Fibroblast of skin of left quadriceps (primary cell): ENCODE results near the gene LASP1.
A peak's percentile ranks its signal among the peaks of the same experiment; 100 is the strongest.
"Not testable (repeated sequence)": the region's sequence is repeated elsewhere in the genome, so short reads cannot be mapped to it uniquely, and the experiment has no call there.

ENCODE experiments used
- DNase-seq, 2 experiments: peaks; one replicate each; pipeline ENCODE4 v3.0.0-alpha.2; 2013; ENCODE audit warnings: low read depth in 2 of 2

The LASP1 gene

DNA sequence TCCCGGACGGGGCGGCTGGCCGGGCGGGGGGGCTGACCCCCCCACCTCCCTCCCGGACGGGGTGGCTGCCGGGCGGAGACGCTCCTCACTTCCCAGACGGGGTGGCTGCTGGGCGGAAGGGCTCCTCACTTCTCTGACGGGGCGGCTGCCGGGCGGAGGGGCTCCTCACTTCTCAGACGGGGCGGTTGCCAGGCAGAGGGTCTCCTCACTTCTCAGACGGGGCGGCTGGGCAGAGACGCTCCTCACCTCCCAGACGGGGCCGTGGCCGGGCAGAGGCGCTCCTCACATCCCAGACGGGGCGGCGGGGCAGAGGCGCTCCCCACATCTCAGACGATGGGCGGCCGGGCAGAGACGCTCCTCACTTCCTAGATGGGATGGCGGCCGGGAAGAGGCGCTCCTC is 60.9 kb downstream of the LASP1 start:
- not testable (repeated sequence) for DNase-seq

DNA sequence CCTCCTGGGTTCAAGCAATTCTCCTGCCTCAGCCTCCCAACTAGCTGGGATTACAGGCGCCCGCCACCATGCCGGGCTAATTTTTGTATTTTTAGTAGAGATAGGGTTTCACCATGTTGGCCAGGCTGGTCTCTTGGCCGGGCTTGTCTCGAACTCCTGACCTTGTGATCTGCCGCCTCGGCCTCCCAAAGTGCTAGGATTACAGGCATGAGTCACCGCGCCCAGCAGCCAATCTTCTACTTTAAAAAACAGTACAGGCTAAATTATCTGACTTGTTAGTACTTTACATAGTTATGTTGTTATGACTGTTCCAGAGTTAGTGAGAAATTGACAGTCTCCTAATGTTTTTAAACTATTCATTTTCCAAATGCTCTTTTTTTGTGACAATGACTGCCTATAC is 64.1 kb downstream of the LASP1 start:
- not testable (repeated sequence) for DNase-seq

DNA sequence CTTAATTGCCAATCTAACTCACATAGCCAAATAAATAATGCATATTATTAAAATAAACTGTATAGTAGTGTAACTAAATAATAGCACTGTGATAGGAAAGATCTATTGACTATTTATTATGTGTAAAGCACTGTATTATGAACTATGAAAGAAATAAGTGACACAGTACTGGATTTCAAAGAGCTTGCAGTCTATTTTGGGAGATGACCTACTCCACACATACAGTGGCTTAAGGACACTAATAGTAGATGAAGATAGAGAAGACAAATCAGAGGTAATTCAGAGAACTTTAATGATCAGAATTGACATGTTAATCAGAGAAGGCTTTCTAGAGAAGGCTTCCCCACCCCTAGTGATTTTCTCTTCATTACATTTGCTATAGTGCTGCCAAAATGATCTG is 70.1 kb downstream of the LASP1 start:
- no peak for DNase-seq

DNA sequence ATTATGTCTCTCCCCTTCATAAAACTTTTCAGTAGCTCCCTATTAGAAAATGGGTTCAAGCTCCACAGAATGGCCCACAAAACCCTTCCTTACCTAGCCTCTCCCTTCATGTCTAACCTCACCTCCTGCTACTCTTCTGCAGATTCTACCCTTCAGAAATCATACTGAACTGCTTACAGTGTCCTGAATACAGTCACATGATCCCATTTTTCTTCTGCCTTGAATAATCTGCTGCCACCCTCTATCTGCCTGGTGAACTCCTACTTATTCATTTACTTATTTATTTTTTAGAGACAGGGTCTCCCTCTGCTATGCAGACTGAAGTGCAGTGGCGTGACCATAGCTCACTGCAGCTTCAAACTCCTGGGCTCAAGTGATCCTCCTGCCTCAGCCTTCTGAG is 70.5 kb downstream of the LASP1 start:
- no peak for DNase-seq

DNA sequence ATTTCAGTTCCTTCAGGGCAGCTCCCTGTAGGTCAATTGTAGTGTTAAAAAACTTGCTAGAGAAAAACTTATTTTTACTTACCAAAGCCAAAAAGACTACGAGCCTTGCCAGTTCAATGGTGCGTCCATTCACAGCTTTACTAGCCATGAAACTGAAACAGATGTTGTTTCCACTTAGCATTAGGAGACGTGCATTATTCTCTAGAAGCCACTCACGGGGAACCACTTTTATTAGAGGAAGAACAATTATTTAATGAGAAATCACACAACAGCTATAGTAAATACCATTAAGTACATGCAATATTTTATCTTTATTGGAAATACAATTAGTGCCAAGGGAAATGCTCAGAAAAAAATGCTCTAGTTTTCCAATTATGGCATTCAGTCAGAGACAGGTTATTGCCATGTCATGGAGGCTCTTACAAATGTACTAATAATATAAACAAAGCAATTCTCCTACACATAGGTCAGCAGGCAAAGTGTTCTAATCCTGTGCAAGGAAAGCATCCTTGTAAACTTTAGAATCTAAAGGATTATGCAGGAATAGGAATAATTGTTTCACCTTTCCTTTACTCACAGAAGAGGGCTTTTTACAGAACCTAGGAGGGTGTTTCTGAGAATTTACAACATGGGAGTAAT is 73.0 kb downstream of the LASP1 start:
- DNase-seq, result no peak

DNA sequence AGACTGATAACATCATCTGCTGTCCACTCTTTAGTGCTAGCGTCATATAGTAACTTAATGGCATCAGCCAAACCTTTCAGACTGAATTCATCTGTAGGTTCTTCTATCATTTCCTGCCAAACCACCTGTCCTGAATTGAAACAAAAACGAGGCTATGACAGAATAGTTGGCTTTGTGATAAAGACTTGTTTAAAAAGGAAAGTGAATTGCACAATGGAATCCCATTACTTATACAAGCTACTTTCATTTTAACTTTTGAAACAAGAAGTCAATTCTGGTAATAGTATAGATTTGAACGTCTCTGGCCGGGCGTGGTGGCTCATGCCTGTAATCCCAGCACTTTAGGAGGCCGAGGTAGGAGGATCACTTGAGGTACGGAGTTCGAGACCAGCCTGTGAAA is 73.7 kb downstream of the LASP1 start:
- DNase-seq, result no peak

DNA sequence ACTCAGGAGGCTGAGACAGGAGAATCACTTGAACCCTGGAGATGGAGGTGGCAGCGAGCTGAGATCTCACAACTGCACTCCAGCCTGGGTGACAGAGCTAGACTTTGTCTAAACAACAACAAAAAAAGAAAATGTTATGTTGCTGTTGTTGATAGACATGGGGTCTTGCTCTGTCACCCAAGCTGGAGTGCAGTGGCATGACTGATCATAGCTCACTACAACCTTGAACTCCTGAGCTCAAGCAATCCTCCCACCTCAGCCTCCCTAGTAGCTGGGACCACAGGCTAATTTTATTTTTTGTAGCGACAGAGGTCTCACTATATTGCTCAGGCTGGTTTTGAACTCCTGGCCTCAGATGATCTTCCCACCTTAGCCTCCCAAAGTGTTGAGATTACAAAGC is 77.3 kb downstream of the LASP1 start:
- DNase-seq, result no peak

DNA sequence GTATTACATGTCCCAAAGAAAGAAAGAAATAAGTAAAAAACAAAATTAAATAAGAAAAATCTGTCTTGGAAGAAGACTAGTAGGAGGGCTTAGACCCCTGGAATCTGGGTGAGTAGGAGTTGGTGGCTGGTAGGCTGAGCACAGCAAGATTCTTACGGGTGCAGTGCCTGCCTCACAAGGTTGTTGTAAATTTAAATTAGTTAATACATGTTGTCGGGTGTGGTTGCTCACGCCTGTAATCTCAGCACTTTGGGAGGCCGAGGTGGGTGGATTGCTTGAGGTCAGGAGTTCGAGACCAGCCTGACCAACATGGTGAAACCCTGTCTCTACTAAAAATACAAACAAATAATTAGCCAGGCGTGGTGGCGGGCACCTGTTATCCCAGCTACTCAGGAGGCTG is 83.9 kb downstream of the LASP1 start:
- not testable (repeated sequence) for DNase-seq

DNA sequence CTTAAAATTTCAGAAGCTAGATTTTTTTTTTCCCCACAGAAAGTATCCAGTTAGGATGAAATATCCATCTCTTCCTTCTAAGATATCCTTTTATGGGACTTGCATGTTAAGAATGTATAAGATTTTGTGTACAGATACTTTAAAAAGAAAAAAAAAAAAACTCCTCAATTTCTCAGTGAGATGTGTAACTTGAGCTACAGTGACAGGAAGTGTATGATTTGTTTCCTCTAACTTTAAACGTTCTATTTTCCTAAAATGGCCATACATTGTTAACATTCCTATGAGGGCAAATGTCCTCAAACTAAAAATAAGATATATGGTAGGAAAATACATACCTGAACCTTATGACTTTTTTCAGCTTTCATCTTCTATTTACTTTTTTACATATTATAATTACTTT is 88.5 kb downstream of the LASP1 start:
- DNase-seq, result peak; percentile 54 to 57

DNA sequence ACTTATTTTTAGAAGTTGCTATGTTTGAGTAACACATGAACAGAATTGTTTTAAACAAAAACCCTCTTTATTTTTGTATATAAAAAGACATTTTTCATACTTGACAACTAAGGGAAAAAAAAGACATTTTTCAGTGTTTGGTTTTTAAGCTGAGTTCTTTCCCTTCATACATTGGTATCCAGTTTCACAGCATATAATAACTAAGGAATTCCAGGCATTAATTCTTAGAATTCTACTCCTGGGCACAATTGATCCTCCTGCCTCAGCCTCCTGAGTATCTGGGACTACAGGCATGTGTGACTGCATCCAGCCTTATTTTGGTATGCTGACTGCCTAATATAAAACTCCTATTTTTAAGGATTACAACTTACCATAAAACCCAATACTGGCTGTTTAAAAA is 88.9 kb downstream of the LASP1 start:
- peak; percentile 57 to 64 for DNase-seq

DNA sequence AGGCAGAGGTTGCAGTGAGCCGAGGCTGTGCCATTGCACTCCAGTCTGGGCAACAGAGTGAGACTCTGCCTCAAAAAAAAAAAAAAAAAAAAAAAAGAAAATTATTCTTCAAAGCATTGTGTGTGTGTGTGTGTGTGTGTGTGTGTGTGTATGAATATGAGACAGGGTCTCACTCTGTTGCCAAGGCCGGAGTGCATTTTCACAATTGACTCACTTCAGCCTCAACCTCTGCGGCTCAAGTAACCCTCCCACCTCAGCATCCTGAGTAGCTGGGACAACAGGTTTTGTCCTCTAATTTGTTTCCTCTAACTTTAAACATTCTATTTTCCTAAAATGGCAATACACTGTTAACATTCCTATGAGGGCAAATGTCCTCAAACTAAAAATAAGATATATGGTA is 89.7 kb downstream of the LASP1 start:
- no peak for DNase-seq

DNA sequence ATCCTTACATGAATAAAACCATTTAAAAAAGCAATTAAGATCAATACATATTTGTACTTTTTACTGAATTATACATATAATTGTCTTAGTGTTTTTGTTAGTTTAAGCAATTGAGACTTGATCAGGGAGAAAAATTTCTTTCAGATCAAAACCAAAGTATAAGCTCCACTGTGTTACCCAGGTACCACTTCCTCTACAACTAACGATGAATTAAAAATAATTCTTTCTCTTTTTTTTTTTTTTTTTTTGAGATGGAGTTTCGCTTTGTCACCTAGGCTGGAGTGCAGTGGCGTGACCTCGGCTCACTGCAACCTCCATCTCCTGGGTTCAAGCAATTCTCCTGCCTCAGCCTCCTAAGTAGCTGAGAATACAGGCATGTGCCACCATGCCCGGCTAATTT is 90.5 kb downstream of the LASP1 start:
- no peak for DNase-seq

DNA sequence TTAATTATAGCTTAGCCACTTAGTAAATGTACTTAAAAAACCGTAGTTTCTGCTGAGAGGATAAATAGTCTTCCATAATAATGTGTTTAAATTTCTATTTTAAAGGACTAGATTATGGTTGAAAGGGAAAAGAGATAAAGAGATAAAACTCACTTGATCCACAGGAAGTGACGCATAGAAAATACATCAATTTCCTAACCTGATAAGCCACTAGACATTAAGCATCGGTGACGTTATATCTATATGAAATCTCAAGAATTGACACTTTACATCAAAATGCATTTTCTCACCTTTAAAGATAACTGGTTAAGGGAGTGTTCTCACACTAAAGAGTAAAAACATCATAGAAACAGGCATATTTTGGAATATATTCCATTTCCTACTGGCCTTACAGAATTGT is 91.6 kb downstream of the LASP1 start:
- no peak for DNase-seq

DNA sequence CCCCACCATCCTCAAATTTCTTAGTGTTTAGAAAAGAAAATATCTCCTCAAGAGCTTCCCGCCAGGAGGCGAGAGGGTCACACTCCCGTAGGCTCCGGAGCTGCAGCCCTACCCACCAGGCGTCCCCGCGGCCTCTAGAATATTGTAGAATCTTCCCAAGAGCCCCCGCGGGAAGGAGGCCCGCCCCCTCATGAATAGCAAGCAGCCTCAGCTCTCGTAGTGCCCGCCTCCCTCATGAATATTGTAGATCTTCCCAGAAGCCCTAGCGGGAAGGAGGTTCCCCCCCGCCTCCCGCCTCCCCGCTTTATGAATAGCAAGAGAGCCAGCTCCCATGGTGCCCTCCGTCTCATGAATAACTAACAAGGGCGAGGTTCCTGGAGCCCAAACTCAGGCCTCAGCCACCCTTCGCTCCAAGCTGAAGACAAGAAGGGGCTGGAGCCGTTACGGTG is 97.5 kb downstream of the LASP1 start, which contains the start of gene FBXO47:
Gene FBXO47 (minus strand): TSS at position 114 of the 449 bp plus-strand sequence. CDS start 4,378 bp downstream, outside the sequence.
- peak; percentile 66 to 68 for DNase-seq

DNA sequence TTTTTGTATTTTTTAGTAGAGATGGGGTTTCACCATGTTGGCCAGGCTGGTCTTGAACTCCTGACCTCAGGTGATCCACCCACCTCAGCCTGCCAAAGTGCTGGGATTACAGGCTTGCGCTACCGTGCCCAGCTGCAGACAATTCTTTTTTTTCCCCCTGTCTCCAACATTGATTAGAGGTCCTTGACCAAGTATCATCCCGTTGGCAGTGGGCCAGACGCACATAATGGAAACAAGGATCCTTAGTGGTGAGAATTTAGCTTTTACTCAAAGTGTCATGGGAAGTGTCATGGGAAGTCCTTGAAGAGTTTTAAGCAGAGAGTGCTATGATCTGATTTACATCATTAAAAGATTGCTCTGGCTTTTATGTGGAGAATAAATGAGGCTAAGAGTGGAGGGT is 99.4 kb downstream of the LASP1 start:
- no peak for DNase-seq

DNA sequence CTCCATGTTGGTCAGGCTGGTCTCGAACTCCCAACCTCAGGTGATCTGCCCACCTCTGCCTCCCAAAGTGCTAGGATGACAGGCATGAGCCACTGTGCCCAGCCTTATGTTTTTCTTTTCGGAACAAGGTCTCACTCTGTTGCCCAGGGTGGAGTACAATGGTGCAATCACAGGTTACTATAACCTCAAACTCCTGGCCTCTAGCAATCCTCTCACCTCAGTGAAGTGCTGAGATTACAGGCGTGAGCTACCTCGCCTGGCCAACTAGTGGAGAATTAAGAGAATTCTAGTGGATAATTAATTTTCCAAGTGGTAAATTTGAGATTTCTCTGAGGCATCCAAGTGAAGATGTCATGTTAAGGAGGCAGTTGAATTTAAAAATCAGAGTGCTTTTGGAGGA is 100.3 kb downstream of the LASP1 start:
- no peak for DNase-seq

DNA sequence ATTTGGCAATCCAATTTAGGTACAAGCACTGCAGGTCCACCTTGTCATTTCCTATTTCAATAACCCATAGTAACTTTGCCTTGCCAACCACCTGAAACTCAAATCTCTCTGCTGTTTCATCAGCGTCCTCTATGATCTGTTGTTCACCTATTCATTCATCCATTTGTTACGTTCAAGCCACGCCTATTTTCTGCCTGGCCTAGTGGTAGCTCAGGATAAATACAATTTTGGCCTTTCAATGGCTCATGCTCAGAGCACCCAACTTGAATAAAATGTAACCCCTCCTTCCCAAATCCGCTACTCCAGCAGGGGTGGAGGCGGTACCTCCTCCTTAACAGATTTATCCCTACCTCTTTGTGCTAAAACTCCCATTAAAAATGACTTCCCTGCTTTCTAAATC is 100.9 kb downstream of the LASP1 start:
- DNase-seq, result no peak
